Neural crest cell (in vitro differentiated cells): ENCODE results near the gene BTBD7. TPM values are rescaled to one million over a fixed set of nuclear protein-coding genes. Genes with fewer than 3 reads are reported as not detected.

Source experiments
- DNase-seq: peaks from one replicate; pipeline ENCODE4 v3.0.0; 2021; ENCODE audit warnings: low read depth, mixed read lengths, low spot score
- H3K27ac Mint-ChIP-seq: one replicate; pipeline ENCODE4 v1.8.0; 2021; ENCODE audit warnings: mild to moderate bottlenecking, mixed read lengths; ENCODE audit not compliant: unreplicated experiment
- H3K27me3 Mint-ChIP-seq: 2 replicates; pipeline ENCODE4 v1.8.0; 2021; ENCODE audit warnings: low read depth, mild to moderate bottlenecking, mixed read lengths
- H3K36me3 Mint-ChIP-seq: 2 replicates; pipeline ENCODE4 v1.8.0; 2021; ENCODE audit warnings: low read depth, mild to moderate bottlenecking, mixed read lengths
- H3K4me1 Mint-ChIP-seq: 2 replicates; pipeline ENCODE4 v1.8.0; 2021; ENCODE audit warnings: mixed read lengths
- H3K4me3 Mint-ChIP-seq: one replicate; pipeline ENCODE4 v1.8.0; 2021; ENCODE audit warnings: mild to moderate bottlenecking, mixed read lengths
- H3K9me3 Mint-ChIP-seq: 2 replicates; pipeline ENCODE4 v1.8.0; 2021; ENCODE audit warnings: mixed read lengths
- CTCF ChIP-seq: fragments of 200-600 bp; sonication (generic); conservative IDR thresholded peaks from 2 replicates; pipeline ENCODE4 v1.5.0; 2021; ENCODE audit warnings: antibody characterized with exemption, mild to moderate bottlenecking
- total RNA-seq: library from RNA; stranded (reverse); gene quantifications from 2 replicates; pipeline ENCODE4 v1.2.1, GENCODE V29; 2021

The BTBD7 gene
- total RNA-seq, 1 donor from 2014 or later: 38.0 TPM

DNA sequence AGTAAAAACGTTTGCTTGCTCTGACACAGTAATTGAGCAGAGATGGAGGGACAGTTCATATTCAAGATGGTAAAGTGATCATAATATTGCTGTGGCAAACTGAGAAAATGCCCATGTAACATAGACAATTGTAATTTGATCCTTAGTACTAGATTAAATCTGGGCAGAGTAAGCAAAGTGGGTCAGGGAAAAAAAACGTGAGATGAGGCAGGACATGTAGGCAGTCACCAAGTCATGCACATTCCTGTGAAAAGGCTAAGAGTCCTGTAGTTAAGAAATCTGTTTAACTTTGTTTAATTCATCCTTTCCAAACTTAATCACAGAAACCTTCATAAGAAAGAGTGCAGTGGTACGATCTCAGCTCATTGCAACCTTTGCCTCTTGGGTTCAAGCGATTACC is 16.1 kb downstream of the BTBD7 start:
- no peak for DNase-seq
- no peaks in the 10 kb centered on the region for H3K36me3 Mint-ChIP-seq
- no peak overlapping the region for H3K27ac Mint-ChIP-seq
- no peaks in the 10 kb centered on the region for H3K27me3 Mint-ChIP-seq
- H3K9me3 Mint-ChIP-seq: no peaks in the 10 kb centered on the region
- no peak for TF ChIP-seq CTCF
- H3K4me3 Mint-ChIP-seq: no peak overlapping the region
- H3K4me1 Mint-ChIP-seq: peaks cover 31% of the 10 kb centered on the region

GRCh38 chr14:93315575-93315974 is 17.3 kb downstream of the BTBD7 start:
- no peaks in the 10 kb centered on the region for H3K27me3 Mint-ChIP-seq
- H3K27ac Mint-ChIP-seq: no peak overlapping the region
- H3K36me3 Mint-ChIP-seq: no peaks in the 10 kb centered on the region
- TF ChIP-seq CTCF: no peak
- peaks cover 29% of the 10 kb centered on the region for H3K4me1 Mint-ChIP-seq
- no peak for DNase-seq
- H3K4me3 Mint-ChIP-seq: no peak overlapping the region
- no peaks in the 10 kb centered on the region for H3K9me3 Mint-ChIP-seq

GRCh38 chr14:93311082-93311481 is 21.8 kb downstream of the BTBD7 start:
- H3K4me1 Mint-ChIP-seq: no peaks in the 10 kb centered on the region
- TF ChIP-seq CTCF: no peak
- H3K27me3 Mint-ChIP-seq: no peaks in the 10 kb centered on the region
- H3K27ac Mint-ChIP-seq: no peak overlapping the region
- H3K4me3 Mint-ChIP-seq: no peak overlapping the region
- DNase-seq: no peak
- H3K36me3 Mint-ChIP-seq: no peaks in the 10 kb centered on the region
- no peaks in the 10 kb centered on the region for H3K9me3 Mint-ChIP-seq

DNA sequence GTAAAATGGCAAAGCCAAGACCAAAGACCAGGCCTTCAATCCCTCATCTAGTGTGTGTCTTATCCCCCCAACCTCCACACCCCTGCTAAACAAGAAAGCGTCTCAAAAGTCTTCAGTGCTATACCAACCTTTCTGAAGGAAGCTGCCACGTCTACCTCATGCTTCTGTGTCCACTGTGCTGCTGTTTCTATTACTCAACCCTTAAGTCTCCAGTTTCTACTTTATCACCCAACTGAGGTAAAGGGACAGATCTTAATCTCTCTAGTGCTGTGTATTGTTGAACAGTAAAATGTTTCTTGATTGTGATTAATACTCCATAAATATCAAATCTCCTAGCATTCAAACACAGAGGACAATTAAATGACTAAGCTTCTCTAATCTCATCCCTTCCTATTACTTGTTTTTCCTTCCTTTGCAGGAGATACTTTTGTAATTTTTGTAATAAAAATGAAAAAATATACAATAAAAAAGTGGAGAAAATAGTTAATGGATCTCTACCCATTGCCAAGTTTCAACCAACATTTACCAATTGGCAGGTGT is 23.3 kb downstream of the BTBD7 start:
- Mint-ChIP-seq H3K27me3 (no peaks in the 10 kb centered on the region), H3K4me1 (peaks cover 8% of the 10 kb centered on the region), H3K36me3 (no peaks in the 10 kb centered on the region), H3K27ac (no peak overlapping the region), H3K4me3 (no peak overlapping the region), H3K9me3 (no peaks in the 10 kb centered on the region)
- no peak for TF ChIP-seq CTCF
- DNase-seq: no peak

- Mint-ChIP-seq H3K36me3 (no peaks in the 10 kb centered on the region), H3K4me3 (no peak overlapping the region), H3K4me1 (peaks cover 12% of the 10 kb centered on the region), H3K9me3 (no peaks in the 10 kb centered on the region), H3K27me3 (no peaks in the 10 kb centered on the region), H3K27ac (no peak overlapping the region)
- no peak for TF ChIP-seq CTCF
- DNase-seq: no peak
These were observed 24.0 kb downstream of the BTBD7 start for GRCh38 chr14:93308686-93309345.
